GM13977 (cell line): ENCODE results near the gene CSDE1.
A peak's percentile ranks its signal among the peaks of the same experiment; 100 is the strongest.

Source experiments
- DNase-seq: peaks from one replicate; pipeline ENCODE4 v3.0.0; 2012; ENCODE audit warnings: low spot score
- CTCF ChIP-seq: IDR thresholded peaks from 2 replicates; pipeline ENCODE4 v1.5.1; 2012; ENCODE audit warnings: mild to moderate bottlenecking, control low read depth; ENCODE audit not compliant: insufficient read depth; ENCODE audit errors: extremely low read depth, missing control alignments
- in situ Hi-C: fragments of 300-500 bp; cut with MboI; formaldehyde crosslinking; loops from one replicate; pipeline ENCODE4 v1.12.0; 2022; ENCODE audit warnings: low sequenced_read_pairs, low pct_unique_long_range_greater_than_20kb, mixed read lengths, inconsistent platforms; ENCODE audit not compliant: unreplicated experiment

The CSDE1 gene

GRCh38 chr1:114703242-114703641 lies 54.5 kb downstream of the CSDE1 start:
- no peak for TF ChIP-seq CTCF
- DNase-seq: no peak
- in situ Hi-C loops: no loop called here

- no peak for TF ChIP-seq CTCF
- in situ Hi-C loops: no loop called here
- peak; percentile 17 for DNase-seq
Observed at GRCh38 chr1:114702737-114703136, 55.0 kb downstream of the CSDE1 start.

GRCh38 chr1:114701931-114702330 lies 55.9 kb downstream of the CSDE1 start:
- in situ Hi-C loops: no loop called here
- TF ChIP-seq CTCF: no peak

GRCh38 chr1:114700036-114700600 lies 57.7 kb downstream of the CSDE1 start:
- DNase-seq: no peak
- TF ChIP-seq CTCF: no peak
- in situ Hi-C loops: no loop called here

More at GRCh38 chr1:114701931-114702330, 55.9 kb downstream of the CSDE1 start:
- no peak for DNase-seq

- no peak for TF ChIP-seq CTCF
- no peak for DNase-seq
- in situ Hi-C loops: no loop called here
Observed at GRCh38 chr1:114696810-114697209, 61.0 kb downstream of the CSDE1 start.

GRCh38 chr1:114695430-114696058 lies 62.2 kb downstream of the CSDE1 start, which contains the start of gene AMPD1:
TSS of gene AMPD1 (minus strand) at chr1:114695546. CDS start at chr1:114695471, 75 bp downstream.
- TF ChIP-seq CTCF: no peak
- DNase-seq: no peak
- in situ Hi-C loops: no loop called here
